Fibroblast of mammary gland (primary cell): Measurements from ENCODE around the gene DUS1L.
A peak's percentile ranks its signal among the peaks of the same experiment; 100 is the strongest.

ENCODE experiments used
- DNase-seq: peaks from one replicate; pipeline ENCODE4 v3.0.0-alpha.2; 2010; ENCODE audit warnings: low read depth
- H3K4me3 ChIP-seq: 2 replicates; pipeline ENCODE4 v1.5.1; 2011; ENCODE audit warnings: low read depth, mild to moderate bottlenecking, low read length, moderate library complexity; ENCODE audit not compliant: control insufficient read depth
- CTCF ChIP-seq: conservative IDR thresholded peaks from 2 replicates; pipeline ENCODE4 v1.5.1; 2011; ENCODE audit warnings: low read depth, low read length, inconsistent platforms; ENCODE audit not compliant: control insufficient read depth, insufficient read depth

The DUS1L gene

GRCh38 chr17:82053556-82054263 lies 11.9 kb downstream of the DUS1L start:
- TF ChIP-seq CTCF = no peak
- no peak overlapping the region for H3K4me3 ChIP-seq
- DNase-seq = no peak

- no peak for DNase-seq
- no peak for TF ChIP-seq CTCF
- peak overlapping the region; percentile 70 for H3K4me3 ChIP-seq
Measured at GRCh38 chr17:82053130-82053529, 12.5 kb downstream of the DUS1L start.

- H3K4me3 ChIP-seq = peak overlapping the region; percentile 70
- no peak for TF ChIP-seq CTCF
- DNase-seq = no peak
Measured at GRCh38 chr17:82052638-82053059, 13.0 kb downstream of the DUS1L start.

- peak within 1 kb of the TSS; percentile 70 for H3K4me3 ChIP-seq
- TF ChIP-seq CTCF = no peak
- no peak for DNase-seq
Measured at GRCh38 chr17:82051776-82052637, 13.6 kb downstream of the DUS1L start, which contains the start of the genes GPS1 and RFNG. Gene GPS1 (plus strand): TSS chr17:82051898. CDS start chr17:82051932, 34 bp downstream. Gene RFNG (minus strand): TSS chr17:82051811. CDS start chr17:82051766, 45 bp downstream.

- peak overlapping the region; percentile 50 for H3K4me3 ChIP-seq
- DNase-seq = no peak
- no peak for TF ChIP-seq CTCF
Measured at GRCh38 chr17:82050761-82051641, 14.6 kb downstream of the DUS1L start.

GRCh38 chr17:82050152-82050760 lies 15.3 kb downstream of the DUS1L start:
- DNase-seq = no peak
- no peak for TF ChIP-seq CTCF
- peak overlapping the region; percentile 50 for H3K4me3 ChIP-seq
